ENCODE data around the gene MTERF1.

Gene MTERF1

GRCh38 chr7:91835091-91835825 is 45.2 kb downstream of the MTERF1 start:
- no peak for DNase-seq (ENCODE audit: low read depth in 2 of 3, low spot score in 2 of 3)

- DNase-seq (ENCODE audit: low read depth in 2 of 3, low spot score in 2 of 3) = no peak
These were observed 47.9 kb downstream of the MTERF1 start for GRCh38 chr7:91832493-91833045.

- no peak for DNase-seq (ENCODE audit: low read depth in 2 of 3, low spot score in 2 of 3)
These were observed 53.3 kb downstream of the MTERF1 start for GRCh38 chr7:91827169-91827568.

GRCh38 chr7:91826377-91826776 is 54.1 kb downstream of the MTERF1 start:
- no peak for DNase-seq (ENCODE audit: low read depth in 2 of 3, low spot score in 2 of 3)

GRCh38 chr7:91824201-91824600 is 56.3 kb downstream of the MTERF1 start:
- no peak for DNase-seq (ENCODE audit: low read depth in 2 of 3, low spot score in 2 of 3)

Measured in activated CD8-positive, alpha-beta memory T cell treated with anti-CD3 and anti-CD28 coated beads for 48 hours (primary cell).